GM19351 (cell line): ENCODE data around the gene ZEB2.

Experiments used
- ATAC-seq: cut with Tn5 transposase; IDR thresholded peaks from one replicate; pipeline ENCODE4 v1.9.1; 2021; ENCODE audit warnings: mild to moderate bottlenecking, moderate library complexity; ENCODE audit not compliant: unreplicated experiment

ZEB2 gene

DNA sequence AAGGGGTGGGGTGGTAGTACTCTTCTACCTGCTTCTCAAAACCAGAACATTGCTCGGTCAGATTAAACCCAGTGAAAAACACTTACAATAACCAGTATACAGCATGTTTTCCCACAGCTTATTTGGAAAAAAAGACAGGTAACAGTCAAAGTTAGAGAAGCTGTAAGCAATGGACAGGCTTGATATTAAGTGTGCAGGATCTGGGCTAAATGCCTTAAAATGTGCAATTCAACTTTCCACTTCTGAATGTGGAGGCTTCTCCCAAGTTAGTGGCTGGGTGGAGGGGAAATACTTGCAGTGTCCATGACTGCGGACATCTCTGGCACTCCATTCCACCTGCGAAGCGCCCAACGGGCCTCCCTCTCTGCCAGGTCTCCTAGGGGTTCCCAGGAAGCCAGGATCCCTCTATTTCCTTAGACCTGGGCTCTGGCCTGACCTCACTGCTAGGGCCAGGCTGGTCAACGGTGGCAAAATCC lies 5.3 kb downstream of the ZEB2 start:
- no peak for ATAC-seq

DNA sequence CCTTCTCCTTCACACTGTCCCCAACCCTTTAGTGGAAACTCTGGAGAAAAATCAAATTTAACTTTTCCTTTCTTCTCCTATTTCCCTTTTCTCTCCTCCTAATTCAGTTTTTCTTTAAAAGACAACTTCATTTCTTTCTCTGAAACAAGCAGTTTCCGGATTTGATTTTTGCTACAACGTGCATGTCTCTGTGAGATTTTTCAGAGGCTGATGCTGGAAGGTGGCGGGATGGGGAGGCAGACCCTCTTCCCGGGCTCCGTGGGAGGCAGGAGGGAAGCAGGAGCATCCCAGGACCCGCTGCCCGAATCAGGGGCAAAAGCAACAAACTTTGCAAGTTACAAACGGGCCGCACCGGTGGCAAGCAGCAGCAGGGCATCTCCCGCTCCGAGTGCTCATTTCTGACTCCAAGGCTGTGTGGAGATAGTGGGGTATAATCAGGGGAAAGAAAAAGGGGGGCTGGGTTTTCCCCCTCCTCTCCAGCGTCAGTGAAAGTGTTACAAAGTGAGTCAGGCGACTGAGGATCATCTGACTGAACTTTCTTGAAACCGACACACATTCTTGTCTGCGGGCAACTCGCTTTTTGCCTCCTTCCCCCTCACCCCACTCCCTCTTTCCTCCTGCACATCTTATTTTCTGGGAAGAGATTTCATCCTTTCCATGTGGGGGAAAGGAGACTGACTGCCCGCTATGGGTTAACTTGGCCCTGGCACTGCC lies 6.4 kb downstream of the ZEB2 start:
- ATAC-seq, result no peak

- no peak for ATAC-seq
Measured at GRCh38 chr2:144512891-144513351, 7.0 kb downstream of the ZEB2 start.

- no peak for ATAC-seq
Measured at GRCh38 chr2:144512470-144512869, 7.4 kb downstream of the ZEB2 start.

DNA sequence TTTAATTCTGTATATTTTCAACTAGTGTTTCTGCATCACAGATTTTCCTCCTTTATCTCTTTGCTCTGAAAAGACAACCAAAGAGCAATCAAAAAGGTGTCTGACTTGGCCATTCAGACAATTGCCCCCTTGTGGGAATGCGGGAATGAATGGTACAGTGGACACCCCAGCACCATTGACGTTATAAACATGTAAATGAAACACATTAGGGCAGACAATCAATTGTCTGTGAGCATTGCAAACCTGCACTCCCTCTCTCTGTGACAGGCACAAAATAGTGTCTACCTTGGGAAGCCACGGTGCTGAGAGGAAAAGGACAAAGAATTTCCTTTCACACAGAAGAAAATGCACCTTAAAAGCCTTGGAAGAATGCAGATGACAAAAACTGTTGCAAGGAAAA lies 8.0 kb downstream of the ZEB2 start:
- no peak for ATAC-seq

- ATAC-seq, result no peak
Measured at GRCh38 chr2:144511226-144511810, 8.6 kb downstream of the ZEB2 start.

DNA sequence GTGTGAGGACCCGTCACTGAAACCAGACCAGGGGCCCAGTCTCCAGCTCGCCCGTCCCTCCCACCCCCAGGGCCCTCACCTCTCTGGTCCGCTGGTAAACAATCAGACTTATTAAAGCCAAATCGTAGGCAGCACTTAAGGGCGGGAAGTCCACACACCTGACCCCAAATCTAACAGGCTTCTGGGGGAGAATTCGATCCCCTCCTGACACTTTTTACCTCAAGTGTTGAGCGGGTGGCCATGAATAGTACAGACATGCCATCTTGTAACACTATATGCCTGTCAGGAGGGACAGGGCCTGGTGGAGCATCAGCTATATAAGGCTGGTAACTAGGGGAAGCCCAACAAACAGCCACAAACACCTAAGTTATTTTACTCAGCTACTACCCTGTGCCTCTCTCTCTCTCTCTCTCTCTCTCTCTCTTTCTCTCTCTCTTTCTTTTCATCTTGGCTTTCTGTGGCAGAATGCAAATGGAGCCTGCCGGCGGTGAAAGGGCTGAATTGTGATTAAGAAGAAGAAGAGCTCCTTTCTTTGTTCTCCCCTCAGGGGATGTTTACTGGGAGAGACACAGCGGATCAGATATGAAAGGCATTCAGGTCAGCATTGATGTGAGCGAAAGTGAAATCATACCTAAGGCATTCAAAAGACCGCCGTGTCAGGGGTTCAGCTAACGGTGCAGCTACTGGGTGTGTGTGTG lies 9.5 kb downstream of the ZEB2 start:
- ATAC-seq, result peak; percentile 75

DNA sequence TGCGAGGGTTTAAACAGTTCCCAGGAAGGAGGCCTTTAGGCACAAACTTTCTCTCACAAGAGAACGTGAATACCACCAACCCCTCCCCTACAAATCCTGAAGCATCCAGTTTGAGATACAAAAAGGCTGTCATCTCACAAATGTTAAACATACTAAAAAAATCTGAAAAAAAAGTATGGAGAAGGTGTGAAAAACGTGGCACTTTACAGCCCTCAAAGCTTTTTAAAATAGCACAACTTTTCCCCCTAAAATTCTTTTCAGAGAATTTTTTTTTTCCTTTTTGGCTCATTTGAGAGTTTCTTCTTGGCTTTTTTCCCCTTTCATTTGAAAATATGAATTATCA lies 10.1 kb downstream of the ZEB2 start:
- no peak for ATAC-seq

DNA sequence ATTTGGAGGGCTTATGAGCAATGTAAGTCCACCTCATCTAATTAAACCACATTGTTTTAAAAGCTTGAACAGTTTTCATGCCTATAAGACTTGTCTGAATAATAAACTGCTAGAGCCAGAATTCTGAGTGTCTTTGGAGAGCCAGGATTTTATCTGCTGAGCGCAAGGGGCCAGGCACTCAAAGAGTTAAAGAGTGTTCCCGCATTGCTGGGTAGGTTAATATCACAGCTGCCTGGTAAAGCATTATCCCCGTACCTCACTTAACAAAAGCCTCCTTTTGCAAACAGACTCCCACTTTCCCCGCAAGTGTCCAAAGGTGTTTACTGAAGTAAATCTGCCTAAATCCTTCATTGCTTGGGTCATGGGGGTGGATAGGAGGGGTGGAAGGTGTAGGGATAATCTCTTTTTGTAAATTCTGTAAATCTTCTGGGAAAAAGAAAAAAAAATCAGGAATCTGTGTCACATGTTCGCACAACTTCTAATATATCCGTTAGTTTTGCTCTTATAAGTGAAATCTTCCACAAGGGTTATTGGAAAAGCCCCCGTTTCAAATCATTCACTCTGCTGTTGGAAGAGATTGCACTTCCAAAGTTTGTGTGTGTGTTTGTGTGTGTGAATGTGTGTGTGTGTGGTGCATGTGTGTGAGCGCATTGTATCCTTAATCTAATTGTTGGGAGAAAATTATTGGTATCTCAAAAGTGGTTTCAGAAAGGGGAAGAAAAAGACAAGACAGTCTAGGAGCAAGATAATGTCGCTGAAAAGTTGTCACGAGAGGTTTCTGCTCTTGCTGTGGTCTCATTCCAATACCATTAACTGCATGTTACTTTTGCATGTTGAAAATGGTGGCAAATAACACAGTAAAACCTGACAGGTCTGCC lies 10.7 kb downstream of the ZEB2 start:
- no peak for ATAC-seq

GRCh38 chr2:144508172-144508851 lies 11.6 kb downstream of the ZEB2 start:
- ATAC-seq, result peak; percentile 37

DNA sequence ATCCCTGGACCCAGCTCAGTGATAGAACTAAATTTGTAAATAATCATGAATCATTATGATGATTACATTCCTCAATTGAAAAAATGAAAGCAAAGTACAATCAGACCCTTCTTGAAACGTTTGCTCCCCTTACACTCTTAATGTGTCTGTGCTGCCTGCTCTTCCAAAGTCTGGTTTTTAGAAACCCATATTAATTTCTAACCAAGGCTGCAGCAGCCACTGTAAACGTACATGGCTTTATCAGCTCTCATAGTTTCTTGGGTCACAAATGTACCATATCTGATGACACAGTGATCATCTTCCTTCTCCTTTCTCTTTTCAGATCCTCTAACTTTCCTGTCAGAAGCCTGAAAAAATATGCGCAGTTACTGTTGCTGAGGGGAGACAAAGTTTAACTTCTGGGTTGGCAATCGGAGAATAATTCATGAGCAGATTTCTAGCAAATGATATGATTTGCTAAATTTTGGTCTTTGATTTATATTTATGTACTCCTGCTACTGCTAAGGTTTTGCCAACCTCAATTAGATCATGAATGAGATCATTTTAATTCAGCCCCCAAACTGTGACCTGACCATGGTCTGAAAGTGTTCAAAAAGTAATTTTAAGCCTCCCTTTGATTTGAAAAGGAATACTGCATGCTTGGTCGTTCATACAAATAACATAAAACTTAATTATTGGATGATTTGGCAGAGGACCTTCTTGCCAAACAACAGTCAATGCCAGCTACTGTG lies 12.3 kb downstream of the ZEB2 start:
- ATAC-seq, result no peak

GRCh38 chr2:144505245-144505831 lies 14.6 kb downstream of the ZEB2 start:
- no peak for ATAC-seq

- no peak for ATAC-seq
Measured at GRCh38 chr2:144504218-144504641, 15.7 kb downstream of the ZEB2 start.

GRCh38 chr2:144503242-144503641 lies 16.7 kb downstream of the ZEB2 start:
- ATAC-seq, result no peak

DNA sequence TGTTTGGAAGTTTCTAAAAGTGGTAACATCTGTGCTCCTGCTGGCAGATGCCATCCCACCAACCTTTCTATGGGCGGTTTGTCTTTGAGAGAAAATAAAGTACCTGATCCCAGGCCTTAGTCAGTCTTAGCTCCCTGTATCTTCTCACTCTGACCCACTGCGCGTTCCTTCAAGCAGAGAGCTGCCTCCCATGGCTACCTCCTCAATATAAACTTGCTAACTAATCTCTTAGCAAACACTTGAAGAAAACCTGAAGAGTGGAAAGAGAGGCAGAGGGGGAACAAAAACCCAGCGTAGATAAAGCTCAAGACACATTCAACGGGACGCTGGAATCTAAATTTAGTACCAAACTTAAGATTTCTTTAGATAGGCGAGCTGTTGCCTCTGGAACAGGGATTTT lies 17.6 kb downstream of the ZEB2 start:
- no peak for ATAC-seq

DNA sequence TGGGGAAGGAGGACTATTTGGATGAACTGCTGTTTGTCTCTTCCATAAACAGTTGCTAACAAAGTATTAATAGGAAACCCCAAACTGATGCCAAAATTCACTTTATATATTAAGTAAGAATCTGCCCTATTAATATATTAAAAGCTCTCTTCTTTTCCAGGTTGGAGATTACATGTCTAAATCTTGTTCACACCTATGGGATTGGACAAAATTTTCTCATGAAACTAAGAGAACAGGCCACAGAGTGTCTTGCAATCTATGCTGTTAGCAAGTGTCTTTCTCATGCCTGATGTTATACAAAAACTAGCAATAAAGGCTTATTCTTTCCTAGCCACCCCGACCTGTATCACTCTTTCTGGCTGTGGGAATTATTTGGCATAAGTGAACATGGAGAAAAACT lies 18.3 kb downstream of the ZEB2 start:
- ATAC-seq, result no peak

- ATAC-seq, result no peak
Measured at GRCh38 chr2:144501118-144501517, 18.8 kb downstream of the ZEB2 start.

GRCh38 chr2:144500563-144500962 lies 19.4 kb downstream of the ZEB2 start:
- no peak for ATAC-seq

DNA sequence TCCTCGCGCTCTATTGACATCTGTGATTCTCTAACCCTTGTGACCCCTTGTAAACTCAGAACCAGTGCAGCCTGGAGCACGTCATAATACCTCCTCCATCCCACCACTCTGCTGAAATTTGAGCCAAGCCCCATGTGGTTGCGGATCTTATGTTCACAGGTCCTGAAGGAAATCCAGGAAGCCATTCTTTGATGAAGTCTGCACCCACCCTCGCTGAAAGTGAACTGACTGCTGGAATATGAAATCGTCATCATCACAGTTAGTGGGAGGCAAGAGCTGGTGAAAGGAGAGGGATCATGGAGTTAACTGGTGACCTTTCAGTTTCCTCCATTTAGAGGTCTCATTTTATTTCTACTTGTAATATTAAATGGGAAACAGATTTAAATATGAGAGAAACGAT lies 21.6 kb downstream of the ZEB2 start:
- no peak for ATAC-seq
